HCT116 (cell line): ENCODE results near the gene CKAP4. TPM values are rescaled to one million over a fixed set of nuclear protein-coding genes. Genes with fewer than 3 reads are reported as not detected.

Experiments
- ATAC-seq: fragments of 200-7000 bp; cut with Tn5 transposase; 2 replicates; pipeline ENCODE4 v1.9.1; 2020; ENCODE audit warnings: mild to moderate bottlenecking, moderate library complexity
- BruUV-seq: library from RNA; stranded (reverse); fragments of 400-500 nt; replicated peaks from 2 replicates; lab custom pipeline; 2021; lab: Mats Ljungman, UMichigan
- CTCF ChIA-PET: fragments of 300-600 bp; sonication (Branson Sonifier 250); formaldehyde crosslinking; loops from one replicate; lab custom pipeline; 2021; ENCODE audit warnings: antibody characterized with exemption; lab: Charles Lee
- POLR2A ChIA-PET: fragments of 300-600, 350-600 bp; sonication (Branson Sonifier 250); formaldehyde crosslinking; loops from one replicate; lab custom pipeline; 2021; ENCODE audit warnings: antibody characterized with exemption; lab: Charles Lee
- RAD21 ChIA-PET, 2 experiments: fragments of 300-600 bp; sonication (Branson Sonifier 250); formaldehyde crosslinking; loops; one replicate each; lab custom pipeline; 2023; ENCODE audit warnings: low total read pairs in 2 of 2; ENCODE audit not compliant: uncharacterized antibody in 2 of 2, unreplicated experiment in 2 of 2, low non-redundant PET in 1 of 2; lab: Charles Lee
- DNase-seq: peaks from one replicate; pipeline ENCODE4 v3.0.0-alpha.2; 2010; ENCODE audit warnings: low read depth, low spot score
- H2AFZ ChIP-seq: fragments of 200-600 bp; shearing (Covaris generic), sonication (generic); 2 replicates; pipeline ENCODE4 v1.6.1; 2017; ENCODE audit warnings: low read depth, mixed run types, mixed read lengths, antibody characterized with exemption, low read length; ENCODE audit not compliant: poor library complexity, severe bottlenecking
- H3K27ac ChIP-seq: 2 replicates; pipeline ENCODE4 v1.5.1; 2012; ENCODE audit warnings: low read depth, low read length
- H3K27me3 ChIP-seq: fragments of 200-600 bp; sonication (generic); 2 replicates; pipeline ENCODE4 v1.6.1; 2016; ENCODE audit warnings: mixed run types, low read length, mixed read lengths; ENCODE audit not compliant: insufficient read depth
- H3K36me3 ChIP-seq, 2 experiments: fragments of 200-500 bp in 1 of 2; fragments of 200-600 bp in 1 of 2; sonication (Bioruptor generic) in 1 of 2; sonication (generic) in 1 of 2; 2 replicates each; pipeline versions ENCODE4 v1.5.1 to v1.6.1; 2014 to 2016; ENCODE audit warnings: low read length in 2 of 2, inconsistent platforms in 1 of 2, mixed read lengths in 1 of 2, mixed run types in 1 of 2; ENCODE audit not compliant: insufficient read depth in 2 of 2, control insufficient read depth in 1 of 2
- H3K4me1 ChIP-seq, 2 experiments: fragments of 200-600 bp in 1 of 2; sonication (generic) in 1 of 2; 2 replicates each; pipeline versions ENCODE4 v1.5.1 to v1.6.1; 2012 to 2017; ENCODE audit warnings: low read length in 2 of 2, inconsistent platforms in 1 of 2, mild to moderate bottlenecking in 1 of 2, mixed read lengths in 1 of 2, mixed run types in 1 of 2, moderate library complexity in 1 of 2; ENCODE audit not compliant: insufficient read depth in 2 of 2, control insufficient read depth in 1 of 2
- H3K4me2 ChIP-seq: fragments of 200-600 bp; sonication (generic); 2 replicates; pipeline ENCODE4 v1.6.1; 2017; ENCODE audit warnings: mixed run types, low read length, mixed read lengths
- H3K4me3 ChIP-seq, 2 experiments: fragments of 200-600 bp in 1 of 2; sonication (generic) in 1 of 2; replicated peaks in 1 of 2; 2 replicates each; pipeline ENCODE4 v1.5.1; 2011 to 2016; ENCODE audit warnings: low read length in 2 of 2, control low read depth in 1 of 2, low read depth in 1 of 2, mild to moderate bottlenecking in 1 of 2, mixed read lengths in 1 of 2, mixed run types in 1 of 2
- H3K79me2 ChIP-seq: fragments of 200-600 bp; sonication (generic); 2 replicates; pipeline ENCODE4 v1.6.1; 2017; ENCODE audit warnings: mild to moderate bottlenecking, mixed run types, low read length, moderate library complexity, mixed read lengths; ENCODE audit not compliant: insufficient read depth
- H3K9ac ChIP-seq: fragments of 200-600 bp; sonication (generic); 2 replicates; pipeline ENCODE4 v1.6.1; 2016; ENCODE audit warnings: low read length, mixed read lengths
- H3K9me2 ChIP-seq: fragments of 200-600 bp; sonication (generic), shearing (Covaris generic); 2 replicates; pipeline ENCODE4 v1.6.1; 2017; ENCODE audit warnings: mixed run types, mild to moderate bottlenecking, moderate library complexity; ENCODE audit not compliant: insufficient read depth
- H3K9me3 ChIP-seq, 2 experiments: fragments of 200-500 bp in 1 of 2; fragments of 200-600 bp in 1 of 2; sonication (Bioruptor generic) in 1 of 2; sonication (generic) in 1 of 2; 2 replicates each; pipeline ENCODE4 v1.6.1; 2014 to 2017; ENCODE audit warnings: low read length in 2 of 2, mixed read lengths in 2 of 2, inconsistent platforms in 1 of 2, low read depth in 1 of 2, mild to moderate bottlenecking in 1 of 2, mixed run types in 1 of 2, moderate library complexity in 1 of 2; ENCODE audit not compliant: control insufficient read depth in 1 of 2, insufficient read depth in 1 of 2
- H4K20me1 ChIP-seq: fragments of 200-600 bp; sonication (generic), shearing (Covaris generic); 2 replicates; pipeline ENCODE4 v1.6.1; 2017; ENCODE audit warnings: mixed run types, mild to moderate bottlenecking, moderate library complexity; ENCODE audit not compliant: insufficient read depth
- ELF1 ChIP-seq: IDR thresholded peaks from 2 replicates; pipeline ENCODE4 v1.6.1; 2012; ENCODE audit warnings: low read depth, borderline replicate concordance
- SIN3A ChIP-seq: IDR thresholded peaks from 2 replicates; pipeline ENCODE4 v1.6.1; 2012; ENCODE audit warnings: low read depth
- TCF7L2 ChIP-seq: IDR thresholded peaks from 2 replicates; pipeline ENCODE4 v1.7.0; 2011; ENCODE audit warnings: borderline replicate concordance, inconsistent platforms; ENCODE audit not compliant: insufficient read depth, insufficient read length; ENCODE audit errors: extremely low read depth
- YY1 ChIP-seq: IDR thresholded peaks from 2 replicates; pipeline ENCODE4 v1.6.1; 2011; ENCODE audit warnings: low read length, low read depth, moderate library complexity, mild to moderate bottlenecking; ENCODE audit not compliant: insufficient replicate concordance; ENCODE audit errors: extremely low read depth
- intact Hi-C: fragments of 100-400 bp; cut with micrococcal nuclease; formaldehyde crosslinking; loops from 2 replicates; pipeline ENCODE4 v1.10.0; 2022
- total RNA-seq: library from RNA; stranded (reverse); gene quantifications from one replicate; pipeline ENCODE4 v1.2.1, GENCODE V29; 2021; ENCODE audit not compliant: unreplicated experiment

Gene CKAP4
- total RNA-seq, 1 experiment from 2014 or later, result 45.9 TPM

DNA sequence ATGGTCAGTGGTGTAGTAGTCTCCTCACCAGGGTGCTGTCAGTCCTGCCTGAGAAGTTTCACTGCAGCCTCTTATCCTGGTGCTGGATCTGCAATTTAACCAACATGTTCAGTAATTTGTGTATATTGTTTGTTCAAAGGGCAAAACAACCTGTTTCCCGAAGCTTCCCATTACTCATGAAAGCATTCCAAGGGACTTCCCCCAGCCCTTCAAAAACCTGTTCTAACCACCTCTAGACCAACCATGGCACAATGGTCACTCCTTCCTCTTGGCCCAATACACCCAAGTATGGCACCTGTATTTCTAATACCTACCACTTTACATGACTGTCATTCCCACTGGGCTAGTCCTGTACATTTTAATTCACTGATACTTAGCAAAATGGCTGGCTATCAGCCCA, 12.1 kb downstream of the CKAP4 start:
- Histone ChIP-seq H3K4me3 (no peak overlapping the region), H3K9me3 (no peaks in the 10 kb centered on the region), H2AFZ (no peak overlapping the region), H3K9me2 (no peaks in the 10 kb centered on the region), H3K4me1 (no peaks in the 10 kb centered on the region), H3K9ac (no peak overlapping the region), H3K36me3 (peaks cover 10 to 11% of the 10 kb centered on the region in 2 experiments; a peak in 3 of 4 replicates)
- no peak for ATAC-seq
- POLR2A ChIA-PET, result no interaction called here
- RAD21 ChIA-PET, result no interaction called here
- no TSS peak for BruUV-seq
- no peak for DNase-seq
- TF ChIP-seq YY1, result no peak
- TF ChIP-seq TCF7L2, result no peak
- TF ChIP-seq SIN3A, result no peak
- TF ChIP-seq, all 23 proteins: peak for 0
- no peak overlapping the region for H3K27ac ChIP-seq
- H3K27me3 ChIP-seq, result no peaks in the 10 kb centered on the region
- H3K4me2 ChIP-seq, result no peak overlapping the region
- CTCF ChIA-PET, result no interaction called here
- no peaks in the 10 kb centered on the region for H4K20me1 ChIP-seq
- intact Hi-C loops, result no loop called here
- peaks cover under 1% of the 10 kb centered on the region; the same call in 1 of the 2 replicates for H3K79me2 ChIP-seq

DNA sequence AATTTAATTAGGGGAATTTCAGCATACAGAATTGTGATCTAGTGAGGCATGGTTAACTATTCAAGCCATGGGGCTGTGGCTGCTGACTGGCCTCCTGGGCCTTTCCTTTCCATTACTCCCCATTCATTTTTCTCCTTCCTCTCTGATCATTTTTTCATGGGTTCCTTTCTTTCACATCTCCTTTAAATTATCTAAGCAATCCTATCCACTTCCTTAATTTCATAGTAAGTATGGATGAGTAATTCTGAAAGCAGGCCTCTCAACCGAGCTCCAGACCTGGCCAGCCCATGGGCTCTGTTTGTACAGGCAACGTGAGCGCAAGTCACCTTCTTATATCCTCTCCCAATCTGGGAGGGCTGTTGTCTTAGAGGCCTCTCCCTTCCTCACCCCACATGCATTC, 13.4 kb downstream of the CKAP4 start:
- no peaks in the 10 kb centered on the region for H3K9me2 ChIP-seq
- no peaks in the 10 kb centered on the region for H3K4me1 ChIP-seq
- no peak for ATAC-seq
- H3K4me2 ChIP-seq, result no peak overlapping the region
- POLR2A ChIA-PET, result no interaction called here
- TF ChIP-seq ELF1, result no peak
- TF ChIP-seq, all 23 proteins: peak for 0
- intact Hi-C loops, result no loop called here
- BruUV-seq, result no TSS peak
- Histone ChIP-seq H3K27ac (no peak overlapping the region), H4K20me1 (no peaks in the 10 kb centered on the region), H2AFZ (no peak overlapping the region), H3K9me3 (no peaks in the 10 kb centered on the region), H3K4me3 (no peak overlapping the region), H3K79me2 (no peaks in the 10 kb centered on the region), H3K36me3 (peaks cover 5 to 6% of the 10 kb centered on the region in 2 experiments; a peak in 3 of 4 replicates), H3K27me3 (no peaks in the 10 kb centered on the region), H3K9ac (no peak overlapping the region)
- no peak for DNase-seq
- ChIA-PET CTCF (no interaction called here), RAD21 (no interaction called here)
